Epithelial cell of esophagus (primary cell): Measurements from ENCODE around the gene TKT.

ENCODE experiments used
- DNase-seq: peaks from one replicate; pipeline ENCODE4 v3.0.0; 2010; ENCODE audit warnings: low read depth
- H3K4me3 ChIP-seq: 2 replicates; pipeline ENCODE4 v1.5.1; 2011; ENCODE audit warnings: mild to moderate bottlenecking, low read length, control low read depth
- TF ChIP-seq, protein P1 (sequence below): IDR thresholded peaks from 2 replicates; pipeline ENCODE4 v1.5.1; 2011; ENCODE audit warnings: low read depth, mild to moderate bottlenecking, low read length, control low read depth, inconsistent platforms; ENCODE audit not compliant: insufficient read depth; ENCODE audit errors: missing control alignments

The TKT gene

GRCh38 chr3:53259427-53260259, 3.8 kb upstream of the TKT start:
- no peak overlapping the region for H3K4me3 ChIP-seq
- DNase-seq = no peak
- TF ChIP-seq, protein P1, sequence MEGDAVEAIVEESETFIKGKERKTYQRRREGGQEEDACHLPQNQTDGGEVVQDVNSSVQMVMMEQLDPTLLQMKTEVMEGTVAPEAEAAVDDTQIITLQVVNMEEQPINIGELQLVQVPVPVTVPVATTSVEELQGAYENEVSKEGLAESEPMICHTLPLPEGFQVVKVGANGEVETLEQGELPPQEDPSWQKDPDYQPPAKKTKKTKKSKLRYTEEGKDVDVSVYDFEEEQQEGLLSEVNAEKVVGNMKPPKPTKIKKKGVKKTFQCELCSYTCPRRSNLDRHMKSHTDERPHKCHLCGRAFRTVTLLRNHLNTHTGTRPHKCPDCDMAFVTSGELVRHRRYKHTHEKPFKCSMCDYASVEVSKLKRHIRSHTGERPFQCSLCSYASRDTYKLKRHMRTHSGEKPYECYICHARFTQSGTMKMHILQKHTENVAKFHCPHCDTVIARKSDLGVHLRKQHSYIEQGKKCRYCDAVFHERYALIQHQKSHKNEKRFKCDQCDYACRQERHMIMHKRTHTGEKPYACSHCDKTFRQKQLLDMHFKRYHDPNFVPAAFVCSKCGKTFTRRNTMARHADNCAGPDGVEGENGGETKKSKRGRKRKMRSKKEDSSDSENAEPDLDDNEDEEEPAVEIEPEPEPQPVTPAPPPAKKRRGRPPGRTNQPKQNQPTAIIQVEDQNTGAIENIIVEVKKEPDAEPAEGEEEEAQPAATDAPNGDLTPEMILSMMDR = no peak

DNA sequence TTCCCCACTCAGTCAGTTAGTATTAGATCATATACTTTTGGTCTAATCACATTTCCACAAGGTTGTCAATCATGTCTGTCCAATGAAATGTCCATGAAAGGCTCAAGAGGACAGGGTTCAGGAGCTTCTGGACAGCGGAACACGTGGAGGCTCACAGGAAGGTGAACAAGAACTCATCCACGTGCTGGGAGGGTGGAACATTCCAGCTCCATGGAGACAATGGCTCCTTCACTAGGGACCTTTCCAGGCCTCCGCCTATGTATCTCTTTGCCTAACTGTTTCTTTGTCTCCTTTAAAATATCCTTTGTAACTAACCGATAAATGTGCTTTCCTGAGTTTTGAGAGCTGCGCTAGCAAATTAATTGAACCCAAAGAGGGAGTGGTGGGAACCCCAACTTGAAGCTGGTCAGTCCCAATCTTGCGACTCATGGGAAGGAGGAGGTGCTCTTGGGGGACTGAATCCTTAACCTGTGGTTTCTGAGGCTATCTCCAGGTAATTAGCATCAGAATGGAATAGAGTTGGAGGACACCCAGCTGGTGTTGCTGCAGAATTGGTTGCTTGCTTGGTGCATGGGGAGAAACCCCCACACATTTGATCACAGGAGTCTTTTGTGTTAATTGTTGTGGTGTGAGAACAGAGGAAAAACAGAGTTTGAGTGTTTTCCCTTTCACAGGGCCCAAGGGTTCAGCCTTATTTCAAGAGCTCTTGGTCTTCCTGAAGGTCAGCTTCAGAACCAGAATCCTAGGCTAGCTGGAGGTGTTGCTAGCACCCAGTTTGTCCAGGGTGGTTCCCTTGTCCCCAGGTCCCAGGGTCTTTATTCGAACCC, 3.0 kb upstream of the TKT start:
- TF ChIP-seq, protein P1 = no peak
- DNase-seq = no peak
- H3K4me3 ChIP-seq = no peak overlapping the region

GRCh38 chr3:53257465-53257864, 1.6 kb upstream of the TKT start:
- TF ChIP-seq, protein P1 = no peak
- H3K4me3 ChIP-seq = no peak overlapping the region
- DNase-seq = no peak

DNA sequence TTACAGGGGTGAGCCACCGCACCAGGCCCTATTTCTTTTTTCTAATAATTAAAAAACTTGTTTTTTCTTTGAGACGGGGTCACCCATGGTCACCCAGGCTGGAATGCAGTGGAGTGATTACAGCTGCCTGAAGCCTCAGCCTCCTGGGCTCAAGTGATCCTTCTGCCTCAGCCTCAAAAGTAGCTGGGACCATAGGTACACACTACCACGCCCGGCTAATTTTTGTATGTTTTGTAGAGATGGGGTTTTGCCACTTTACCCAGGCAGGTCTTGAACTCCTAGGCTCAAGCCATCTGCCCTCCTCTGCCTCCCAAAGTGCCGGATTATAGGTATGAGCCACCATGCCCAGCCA, 858 bp upstream of the TKT start:
- TF ChIP-seq, protein P1 = no peak
- H3K4me3 ChIP-seq = no peak overlapping the region
- no peak for DNase-seq

DNA sequence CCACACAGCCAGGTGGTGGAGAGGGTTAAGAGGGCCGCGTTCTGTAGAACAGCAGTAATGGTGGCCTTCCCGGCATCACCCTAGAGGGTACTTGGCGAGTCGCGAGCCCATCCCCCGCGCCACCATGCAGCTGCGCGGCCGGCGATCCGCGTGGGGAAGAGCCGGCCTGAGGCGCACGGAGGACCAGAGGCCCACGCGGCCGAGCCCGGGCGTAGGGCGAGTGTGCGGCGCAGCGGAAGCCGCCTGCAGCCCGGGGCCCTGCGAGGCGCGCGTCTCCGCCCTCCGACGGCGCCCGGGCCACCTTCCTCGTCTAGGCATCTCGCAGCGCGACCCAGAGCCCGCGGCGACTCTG, 423 bp downstream of the TKT start:
- DNase-seq = no peak
- peak overlapping the region; percentile 82 for H3K4me3 ChIP-seq
- TF ChIP-seq, protein P1 = no peak

GRCh38 chr3:53254509-53255422, 1.1 kb downstream of the TKT start:
- H3K4me3 ChIP-seq = peak overlapping the region; percentile 82
- DNase-seq = peak; percentile 74
- TF ChIP-seq, protein P1 = peak; percentile 6
